Fibroblast of gingiva (primary cell): ENCODE data around the gene KCNQ1.
"Not testable (repeated sequence)": the region's sequence is repeated elsewhere in the genome, so short reads cannot be mapped to it uniquely, and the experiment has no call there.

Experiments
- DNase-seq: peaks from one replicate; pipeline ENCODE4 v3.0.0-alpha.2; 2011; ENCODE audit warnings: low read depth

The KCNQ1 gene

GRCh38 chr11:2592559-2593392, 148.0 kb downstream of the KCNQ1 start:
- no peak for DNase-seq

- DNase-seq, result no peak
These were observed 148.7 kb downstream of the KCNQ1 start for GRCh38 chr11:2593393-2593950.

DNA sequence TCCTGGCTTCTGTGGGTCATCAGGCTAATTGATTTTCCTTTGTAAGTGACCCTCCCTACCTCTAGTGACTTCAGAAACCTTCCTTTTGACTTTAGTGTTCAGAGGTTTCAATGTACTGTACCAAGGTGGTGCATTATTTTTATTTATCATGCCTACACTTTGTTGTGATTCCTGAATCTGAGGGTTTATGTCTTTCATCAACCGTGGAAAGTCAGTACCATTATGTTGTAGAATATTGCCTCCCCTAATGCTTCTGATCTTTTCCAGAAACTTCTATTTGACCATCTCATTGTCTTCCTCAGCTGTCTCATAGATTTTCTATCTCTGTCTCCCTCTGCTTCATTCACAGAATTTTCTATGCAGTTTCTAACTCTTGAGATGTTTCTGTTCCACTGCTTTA, 149.5 kb downstream of the KCNQ1 start:
- DNase-seq, result no peak

GRCh38 chr11:2595204-2595603, 150.4 kb downstream of the KCNQ1 start:
- no peak for DNase-seq

- no peak for DNase-seq
These were observed 154.9 kb downstream of the KCNQ1 start for GRCh38 chr11:2599561-2600189.

- no peak for DNase-seq
These were observed 164.5 kb downstream of the KCNQ1 start for GRCh38 chr11:2609345-2609744.

DNA sequence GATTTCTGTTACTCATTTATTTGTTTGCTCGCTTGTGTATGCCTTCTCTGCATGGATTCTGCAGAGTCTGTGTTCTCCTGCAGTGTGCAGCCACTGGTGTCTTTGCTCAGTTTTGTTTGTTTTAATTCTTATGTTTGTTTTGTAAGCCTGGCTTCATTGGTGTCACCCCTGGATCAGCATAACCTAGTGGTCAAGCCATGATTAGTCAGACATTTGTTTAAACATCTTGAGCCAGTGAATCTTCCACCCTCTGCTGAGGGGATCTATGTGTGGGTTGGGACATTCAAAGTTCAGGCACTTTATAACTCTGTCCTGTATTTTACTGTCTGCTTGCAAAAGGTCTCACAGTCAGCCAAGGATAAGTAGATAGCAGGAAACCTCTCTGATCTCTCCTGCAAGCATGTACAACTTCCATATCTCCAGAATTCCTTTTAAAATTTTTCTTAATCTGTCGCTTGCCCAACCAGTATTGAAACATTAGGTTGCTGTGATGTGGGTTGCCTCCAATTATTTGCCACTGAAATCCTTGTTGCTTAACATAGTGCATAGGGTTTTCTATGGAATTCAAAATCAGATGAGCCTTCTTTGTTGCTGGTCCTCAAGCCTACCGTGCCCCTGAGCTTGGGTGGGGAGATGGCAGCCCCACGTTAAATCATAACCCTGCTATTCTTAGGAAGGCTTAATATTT, 168.2 kb downstream of the KCNQ1 start:
- no peak for DNase-seq

GRCh38 chr11:2621894-2622293, 177.1 kb downstream of the KCNQ1 start:
- DNase-seq, result no peak

DNA sequence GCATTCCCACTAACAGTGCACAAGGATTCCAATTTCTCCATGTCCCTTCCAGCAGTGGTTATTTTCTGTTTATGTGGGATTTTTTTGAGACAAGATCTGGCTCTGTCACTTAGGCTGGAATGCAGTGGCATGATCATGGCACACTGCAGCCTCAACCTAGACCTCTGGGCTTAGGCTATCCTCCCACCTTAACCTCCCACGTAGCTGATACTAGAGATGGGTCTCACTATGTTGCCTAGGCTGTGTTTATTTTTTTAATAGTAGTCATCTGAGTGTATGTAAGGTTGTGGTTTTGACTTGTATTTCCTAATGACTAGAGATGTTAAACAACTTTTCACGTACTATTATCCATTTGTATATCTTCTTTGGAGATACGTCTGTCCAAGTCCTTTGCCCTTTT, 180.4 kb downstream of the KCNQ1 start:
- DNase-seq, result no peak

- no peak for DNase-seq
These were observed 185.9 kb downstream of the KCNQ1 start for GRCh38 chr11:2630679-2631078.

GRCh38 chr11:2631161-2631560, 186.4 kb downstream of the KCNQ1 start:
- no peak for DNase-seq

DNA sequence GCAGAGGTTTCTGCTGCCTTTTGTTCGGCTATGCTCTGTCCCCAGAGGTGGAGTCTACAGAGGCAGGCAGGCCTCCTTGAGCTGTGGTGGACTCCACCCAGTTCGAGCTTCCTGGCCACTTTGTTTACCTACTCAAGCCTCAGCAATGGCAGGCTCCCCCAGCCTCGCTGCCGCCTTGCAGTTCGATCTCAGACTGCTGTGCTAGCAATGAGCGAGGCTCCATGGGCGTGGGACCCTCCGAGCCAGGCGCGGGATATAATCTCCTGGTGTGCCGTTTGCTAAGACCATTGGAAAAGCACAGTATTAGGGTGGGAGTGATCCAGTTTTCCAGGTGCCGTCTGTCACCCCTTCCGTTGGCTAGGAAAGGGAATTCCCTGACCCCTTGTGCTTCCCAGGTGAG, 195.0 kb downstream of the KCNQ1 start:
- not testable (repeated sequence) for DNase-seq

GRCh38 chr11:2641623-2642022, 196.8 kb downstream of the KCNQ1 start:
- DNase-seq, result no peak

DNA sequence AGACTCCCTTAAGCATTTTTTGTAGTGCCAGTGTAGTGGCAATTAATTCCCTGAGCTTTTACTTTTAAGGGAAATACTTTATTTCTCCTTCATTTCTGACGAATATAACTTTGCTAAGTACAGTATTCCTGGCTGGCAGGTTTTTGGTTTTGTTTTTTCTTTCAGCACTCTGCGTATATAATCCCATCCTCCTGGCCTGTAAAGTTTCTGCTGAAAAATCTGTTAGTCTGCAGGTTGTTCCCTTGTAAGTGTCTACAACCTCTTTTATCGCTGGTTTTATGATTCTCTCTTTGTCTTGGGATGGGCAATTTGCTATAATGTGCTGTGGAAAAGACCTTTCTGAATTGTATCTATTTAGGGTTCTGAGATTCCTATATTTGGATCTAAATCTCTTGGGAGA, 198.9 kb downstream of the KCNQ1 start:
- DNase-seq, result no peak

DNA sequence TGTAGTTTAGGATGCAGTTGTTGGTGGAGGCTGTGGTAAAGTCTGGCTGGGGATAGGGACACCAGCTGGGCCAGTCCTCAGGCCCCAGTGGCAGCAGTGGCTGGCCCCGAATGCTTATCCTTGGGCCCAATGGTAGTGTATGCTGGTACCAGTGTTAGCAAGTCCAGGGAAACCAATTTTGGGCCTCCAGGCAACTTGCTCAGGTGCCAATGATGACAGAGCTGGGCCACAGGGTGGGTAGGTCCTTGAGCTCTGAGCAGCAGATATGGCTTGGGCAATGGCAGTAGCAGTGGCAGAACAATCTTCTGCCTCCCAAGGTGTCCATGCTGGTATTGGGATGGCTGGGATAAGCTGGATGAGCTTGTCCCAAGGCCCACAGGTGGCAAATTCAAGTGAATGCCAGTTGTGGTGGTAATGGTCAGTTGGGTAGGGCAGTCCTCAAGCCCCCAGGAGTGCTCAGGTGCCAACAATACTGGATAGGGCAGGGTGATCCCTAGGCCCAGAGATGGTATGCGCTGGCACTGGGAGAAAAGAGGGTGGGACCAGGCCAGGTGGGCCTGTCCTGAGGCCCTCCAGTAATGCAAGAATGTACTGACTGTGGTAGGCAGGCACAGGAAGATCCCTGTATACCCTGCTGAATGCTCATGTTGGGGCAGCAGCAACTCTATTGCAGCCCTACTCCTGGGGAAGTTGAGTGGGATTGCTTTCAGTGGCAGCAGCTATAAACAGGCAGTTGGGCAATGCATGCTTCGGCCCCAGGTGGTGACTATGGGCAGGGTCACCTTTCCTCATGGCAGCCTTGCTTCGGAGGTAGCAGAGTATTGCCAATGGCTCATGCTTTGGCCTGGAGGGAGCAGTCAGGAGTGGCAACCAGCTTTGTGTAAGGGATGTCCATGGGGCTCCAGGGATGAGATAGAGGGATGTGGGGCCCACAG, 200.3 kb downstream of the KCNQ1 start:
- DNase-seq, result no peak

DNA sequence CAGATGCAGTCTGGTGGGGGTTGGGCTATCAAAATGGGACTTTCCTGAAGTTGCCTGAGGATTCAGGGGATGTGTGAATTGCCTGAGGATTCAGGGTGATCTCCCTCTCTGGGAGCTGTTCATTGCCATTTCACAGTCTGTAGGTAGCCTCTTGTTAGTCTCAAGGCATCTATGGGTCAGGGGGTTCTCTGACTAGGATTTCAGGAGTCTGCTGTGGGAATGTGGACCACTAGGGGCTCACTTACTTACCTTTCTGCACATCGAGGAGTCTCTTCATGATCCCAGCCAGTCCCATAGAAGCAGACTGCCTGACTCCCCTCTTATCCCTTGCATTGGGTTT, 200.9 kb downstream of the KCNQ1 start:
- no peak for DNase-seq

DNA sequence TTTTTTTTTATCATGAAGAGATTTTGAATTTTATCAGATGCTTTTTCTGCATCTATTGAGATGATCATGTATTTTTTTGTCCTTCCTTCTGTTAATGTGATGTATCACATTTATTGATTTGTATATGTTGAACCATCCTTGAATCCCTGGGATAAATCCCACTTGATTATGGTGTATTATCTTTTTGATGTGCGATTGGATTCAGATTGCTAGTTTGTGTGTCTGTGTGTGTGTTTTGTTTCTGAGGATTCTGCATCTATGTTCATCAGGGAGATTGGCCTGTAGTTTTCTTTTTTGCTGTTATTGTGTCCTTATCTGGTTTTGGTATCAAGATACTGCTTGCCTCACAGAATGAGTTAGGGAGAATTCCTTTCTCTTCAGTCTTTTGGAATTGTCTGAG, 202.4 kb downstream of the KCNQ1 start:
- no peak for DNase-seq

DNA sequence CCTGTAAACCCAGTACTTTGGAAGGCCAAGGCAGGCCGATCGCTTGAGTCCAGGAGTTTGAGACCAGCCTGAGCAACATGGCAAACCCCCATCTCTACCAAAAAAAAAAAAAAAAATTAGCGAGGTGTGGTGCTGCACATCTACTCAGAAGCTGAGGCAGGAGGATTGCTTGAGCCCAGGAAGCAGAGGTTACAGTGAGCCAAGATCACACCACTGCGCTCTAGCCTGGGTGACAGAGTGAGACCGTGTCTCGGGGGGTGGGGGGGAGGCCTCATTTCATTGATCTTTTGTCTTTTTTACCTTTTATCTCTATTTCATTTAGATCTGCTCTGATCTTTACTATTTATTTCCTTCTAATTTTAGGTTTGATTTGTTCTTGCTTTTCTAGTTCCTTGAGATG, 203.1 kb downstream of the KCNQ1 start:
- no peak for DNase-seq

GRCh38 chr11:2649400-2649799, 204.6 kb downstream of the KCNQ1 start:
- no peak for DNase-seq

- DNase-seq, result no peak
These were observed 205.0 kb downstream of the KCNQ1 start for GRCh38 chr11:2649848-2650247.

- DNase-seq, result no peak
These were observed 205.6 kb downstream of the KCNQ1 start for GRCh38 chr11:2650343-2650867.
